Hematopoietic multipotent progenitor cell treated with erythropoietin and hydrocortisone succinate and interleukin-3 and kit ligand, for 4 days (in vitro differentiated cells): Measurements from ENCODE around the gene DLST.
"Not testable (repeated sequence)": the region's sequence is repeated elsewhere in the genome, so short reads cannot be mapped to it uniquely, and the experiment has no call there.

Experiments
- DNase-seq: peaks from one replicate; pipeline ENCODE4 v3.0.0-alpha.2; 2015

The DLST gene

DNA sequence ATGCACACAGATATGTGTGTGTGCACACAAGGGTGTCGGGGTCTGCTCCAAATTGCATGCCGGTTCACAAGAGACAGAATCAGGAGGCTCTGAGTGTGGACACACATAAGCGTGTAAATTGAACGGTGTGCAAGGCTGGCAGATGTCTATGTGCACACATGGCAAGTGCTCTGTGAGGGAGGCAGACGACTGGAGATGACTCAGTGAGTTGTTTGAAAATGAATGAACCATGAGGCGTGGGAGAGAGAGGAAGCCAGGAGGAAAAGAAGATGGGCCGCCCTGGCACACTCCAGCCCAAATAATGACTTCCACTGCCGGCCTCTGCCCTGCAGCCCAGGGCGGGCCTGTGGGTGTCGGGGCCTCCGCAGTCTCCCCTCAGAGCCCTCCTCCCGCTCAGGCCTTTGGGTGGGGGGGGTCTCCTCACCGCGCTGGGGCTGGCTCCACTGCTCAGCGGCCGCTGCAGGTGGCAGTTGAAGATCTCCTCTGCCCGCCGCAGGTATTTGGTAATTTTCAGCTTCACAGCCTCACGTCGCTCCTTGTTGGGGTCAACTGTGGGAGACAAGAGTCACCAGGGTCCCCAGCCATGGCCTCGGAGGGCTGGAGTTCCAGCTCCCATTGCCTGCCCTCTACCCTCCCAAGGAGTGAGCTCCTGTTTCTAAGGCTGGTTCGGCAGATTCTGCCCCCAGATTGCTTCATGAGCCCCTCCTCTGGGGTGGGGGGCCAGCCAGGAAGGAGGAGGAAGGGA lies 37.9 kb downstream of the DLST start:
- no peak for DNase-seq

DNA sequence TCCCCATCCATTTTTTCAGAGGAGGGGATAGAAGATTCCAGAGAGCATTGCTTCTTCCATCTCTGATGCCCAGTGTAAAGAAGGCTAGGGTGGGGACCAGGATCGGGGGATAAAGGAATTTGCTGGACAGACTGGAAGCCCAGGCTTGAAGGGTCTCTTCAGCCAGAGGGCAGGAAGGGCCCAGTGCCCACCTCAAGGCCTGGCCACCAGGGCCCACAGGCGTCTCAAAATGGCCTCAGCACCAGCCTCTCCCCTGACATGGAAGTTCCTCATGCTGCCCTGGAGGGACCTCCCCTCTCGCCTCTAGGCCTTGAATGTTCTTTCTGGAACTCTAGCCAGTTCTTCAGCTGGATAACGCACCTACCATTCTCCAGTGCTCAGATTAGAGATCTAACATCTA lies 38.6 kb downstream of the DLST start:
- DNase-seq, result no peak

- DNase-seq, result no peak
Observed at GRCh38 chr14:74921053-74921620, 39.4 kb downstream of the DLST start.

DNA sequence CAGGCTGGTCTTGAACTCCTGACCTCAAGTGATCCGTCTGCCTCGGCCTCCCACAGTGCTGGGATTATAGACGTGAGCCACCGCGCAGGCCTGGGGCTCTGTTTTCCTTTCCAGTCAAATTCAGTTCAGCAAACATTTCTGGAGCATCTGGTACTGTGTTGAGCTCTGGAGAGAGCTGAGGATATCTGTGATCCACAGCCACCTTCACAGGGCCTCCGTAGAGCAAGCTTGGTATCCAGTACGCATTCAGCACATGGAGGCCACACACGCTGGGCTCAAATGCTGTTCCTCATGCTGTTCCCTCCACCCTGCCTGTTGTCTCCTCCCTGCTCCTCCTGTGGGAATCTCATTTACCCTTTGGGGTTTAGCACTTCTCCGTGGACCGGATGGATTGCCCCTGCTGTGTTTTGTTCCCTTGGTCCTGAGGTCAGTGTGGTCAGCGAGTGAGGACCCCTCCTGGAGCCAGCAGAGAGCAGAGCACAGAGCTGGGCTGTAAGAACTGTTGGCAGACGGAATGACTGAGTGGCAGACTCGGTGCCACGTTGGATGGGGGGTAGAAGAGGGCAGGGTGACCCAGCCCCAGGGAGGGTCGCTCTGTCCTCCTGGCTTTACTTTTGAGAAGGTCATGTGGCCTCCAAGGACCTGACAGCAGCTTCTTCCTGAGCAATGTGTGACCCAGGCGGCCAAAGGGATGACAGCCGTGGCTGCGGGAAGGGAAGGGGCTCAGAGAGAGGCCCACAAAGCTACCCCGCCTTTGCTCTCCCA lies 40.5 kb downstream of the DLST start:
- no peak for DNase-seq

GRCh38 chr14:74922752-74923401 lies 41.2 kb downstream of the DLST start, which contains the start of gene RPS6KL1:
Gene RPS6KL1, minus strand, starts transcription at chr14:74923260. Its CDS starts 1,719 bp downstream, at chr14:74921541.
- peak; percentile 95 for DNase-seq

DNA sequence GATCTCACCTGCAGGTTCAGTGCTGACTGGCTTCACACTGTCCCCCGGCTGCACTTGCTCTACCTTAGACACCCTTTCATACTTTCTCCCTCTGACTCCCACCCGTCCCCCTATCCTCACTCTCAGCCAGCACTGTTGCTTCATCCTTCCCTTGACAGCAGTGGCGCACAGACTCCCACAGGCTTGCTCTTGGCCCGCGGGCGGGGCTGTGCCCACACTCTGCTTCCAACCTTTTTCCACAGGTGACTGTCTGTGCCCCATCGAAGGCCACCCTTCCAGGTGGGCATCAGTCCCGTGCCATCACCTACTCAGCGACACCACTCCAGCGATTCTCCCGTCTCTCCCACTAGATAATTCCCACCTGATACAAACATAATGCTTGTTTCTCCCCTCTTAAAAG lies 42.3 kb downstream of the DLST start:
- DNase-seq, result no peak

GRCh38 chr14:74927225-74927624 lies 45.5 kb downstream of the DLST start:
- peak; percentile 78 for DNase-seq

DNA sequence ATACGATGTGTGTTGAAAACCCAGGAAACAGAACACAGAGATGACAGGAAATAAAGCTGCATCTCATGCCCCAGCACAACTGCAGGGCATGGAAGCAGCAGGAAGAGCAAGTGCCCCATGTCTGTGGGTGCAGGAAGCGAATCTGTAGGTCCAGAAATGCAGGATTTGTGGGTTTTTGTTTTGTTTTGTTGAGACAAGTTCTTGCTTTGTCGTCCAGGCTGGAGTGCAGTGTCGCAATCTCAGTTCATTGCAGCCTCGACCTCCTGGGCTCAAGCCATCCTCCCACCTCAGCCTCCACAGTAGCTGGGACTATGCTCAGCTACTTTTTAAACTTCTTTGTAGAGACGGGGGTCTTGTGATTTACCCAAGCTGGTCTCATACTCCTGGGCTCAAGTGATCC lies 47.5 kb downstream of the DLST start:
- no peak for DNase-seq

DNA sequence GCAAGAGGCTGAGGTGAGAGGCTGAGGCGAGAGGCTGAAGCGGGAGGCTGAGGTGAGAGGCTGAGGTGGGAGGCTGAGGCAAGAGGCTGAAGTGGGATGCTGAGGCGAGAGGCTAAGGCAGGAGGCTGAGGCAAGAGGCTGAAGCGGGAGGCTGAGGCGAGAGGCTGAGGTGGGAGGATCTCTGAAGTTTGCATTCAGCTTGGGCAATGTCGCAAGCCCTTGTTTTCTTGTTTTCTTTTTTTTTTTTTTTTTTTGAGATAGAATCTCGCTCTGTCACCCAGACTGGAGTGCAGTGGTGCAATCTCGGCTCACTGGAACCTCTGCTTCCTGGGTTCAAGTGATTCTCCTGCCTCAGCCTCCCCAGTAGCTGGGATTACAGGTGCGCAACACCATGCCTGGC lies 50.0 kb downstream of the DLST start:
- DNase-seq, result not testable (repeated sequence)

- DNase-seq, result peak; percentile 47
Observed at GRCh38 chr14:74932401-74932901, 50.7 kb downstream of the DLST start.

GRCh38 chr14:74932936-74933335 lies 51.2 kb downstream of the DLST start:
- not testable (repeated sequence) for DNase-seq

GRCh38 chr14:74934041-74934440 lies 52.3 kb downstream of the DLST start:
- no peak for DNase-seq

GRCh38 chr14:74934476-74935359 lies 53.0 kb downstream of the DLST start:
- DNase-seq, result no peak

DNA sequence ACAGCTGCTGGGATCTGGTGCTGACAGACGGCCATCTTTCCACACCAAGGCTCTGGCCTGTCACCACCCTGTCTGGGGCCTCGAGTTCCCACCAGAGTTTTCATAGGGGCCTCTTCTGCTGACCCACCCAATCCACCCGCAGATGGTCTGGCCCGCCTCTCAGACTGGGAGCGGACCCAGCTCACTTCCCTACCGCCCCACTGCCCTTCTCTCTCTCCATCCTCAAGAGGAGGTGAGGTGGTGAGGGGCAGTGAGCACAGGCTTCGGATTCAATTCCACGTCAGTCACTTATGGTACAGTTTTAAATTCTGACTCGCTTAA lies 53.6 kb downstream of the DLST start:
- DNase-seq, result no peak

- DNase-seq, result no peak
Observed at GRCh38 chr14:74936151-74936550, 54.4 kb downstream of the DLST start.

DNA sequence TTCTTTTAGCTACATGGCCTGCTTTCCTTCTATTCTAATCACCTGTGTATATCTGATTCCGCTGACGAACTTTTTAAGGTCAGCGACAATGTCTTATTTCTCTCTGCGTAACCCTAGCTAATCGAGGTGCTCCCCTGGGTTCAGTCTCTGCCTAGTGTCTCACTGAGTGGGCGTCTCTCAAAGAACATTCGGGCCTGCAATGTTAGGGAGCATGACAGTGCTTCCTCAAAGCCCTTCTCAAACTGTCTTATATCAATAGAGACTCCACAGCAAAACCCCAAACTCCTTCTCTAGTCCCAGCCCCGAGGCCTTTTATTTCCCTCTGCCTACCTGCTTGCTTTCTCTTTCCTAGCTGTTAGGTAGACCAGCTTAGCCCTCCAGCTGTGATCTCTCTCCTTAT lies 55.0 kb downstream of the DLST start:
- no peak for DNase-seq

DNA sequence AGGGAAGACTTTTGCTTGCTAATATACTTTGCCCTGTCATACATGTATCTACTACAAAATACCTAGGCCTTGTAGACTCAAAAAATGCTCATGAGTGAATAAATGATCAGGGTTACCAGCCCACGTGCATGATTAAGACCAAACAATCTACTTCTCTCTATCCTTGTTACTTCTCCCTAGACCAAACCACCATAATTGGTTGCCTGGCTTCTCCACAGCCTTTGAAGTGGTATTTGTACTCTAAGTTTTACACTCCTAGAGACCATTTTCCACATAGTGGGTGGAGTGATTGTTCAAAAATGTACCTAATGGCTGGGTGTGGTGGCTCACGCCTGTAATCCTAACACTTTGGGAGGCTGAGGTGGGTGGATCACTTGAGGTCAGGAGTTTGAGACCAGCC lies 55.5 kb downstream of the DLST start:
- DNase-seq, result no peak

- DNase-seq, result no peak
Observed at GRCh38 chr14:74938531-74939495, 57.1 kb downstream of the DLST start.

DNA sequence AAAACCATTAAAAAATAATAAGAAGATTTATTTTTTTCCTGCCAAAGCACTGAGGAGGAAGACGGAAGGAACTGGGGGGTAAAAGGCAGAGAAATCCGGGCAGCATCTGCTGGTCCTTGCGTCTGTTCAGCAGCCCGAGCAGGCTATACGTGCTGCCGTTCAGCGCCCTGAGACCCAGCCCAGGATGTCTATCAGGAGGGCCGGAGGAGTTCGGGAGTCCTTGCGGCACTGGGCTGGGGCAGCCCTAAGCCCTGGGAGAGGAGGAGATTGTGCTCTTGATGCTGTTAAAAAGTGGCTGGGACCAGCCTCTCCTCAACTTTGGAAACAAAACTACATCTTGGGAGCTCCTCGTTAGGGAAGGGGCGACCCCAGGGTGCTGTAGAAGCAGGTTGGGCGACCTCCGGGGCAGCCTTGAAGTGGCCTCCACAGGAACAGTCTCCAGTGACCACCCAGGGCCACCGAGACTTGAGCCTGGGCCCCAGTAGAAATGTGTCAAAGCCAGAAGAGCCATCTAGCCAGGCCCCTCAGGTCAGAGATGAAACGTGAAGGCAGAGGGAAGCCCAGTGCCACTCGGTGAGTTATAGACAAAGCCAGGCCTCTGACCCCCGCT lies 59.3 kb downstream of the DLST start:
- DNase-seq, result no peak

DNA sequence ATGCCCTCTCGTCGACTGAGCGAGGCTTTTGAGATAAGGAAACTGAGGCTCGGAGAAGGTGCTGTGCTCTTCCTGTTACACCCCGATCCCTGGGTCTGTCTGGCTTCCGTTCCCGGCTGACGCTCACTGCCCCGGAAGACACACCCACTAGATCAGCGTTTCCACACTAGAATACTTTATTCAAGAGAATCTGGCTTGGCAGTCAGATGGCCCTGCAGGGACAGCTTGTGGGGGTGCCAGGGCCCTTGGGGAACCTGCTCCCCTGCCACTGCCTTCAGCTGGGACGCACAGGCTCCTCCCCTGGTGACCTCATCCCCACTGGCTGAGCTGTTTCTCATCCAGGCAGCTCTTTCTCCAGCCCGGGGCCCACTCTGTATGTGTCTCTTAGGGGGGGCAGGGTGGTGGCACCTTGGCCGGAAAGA lies 60.0 kb downstream of the DLST start:
- peak; percentile 87 for DNase-seq

GRCh38 chr14:74942181-74942580 lies 60.5 kb downstream of the DLST start:
- no peak for DNase-seq
